ENCODE results near the gene PRKG1. TPM values are rescaled to one million over a fixed set of nuclear protein-coding genes. Genes with fewer than 3 reads are reported as not detected.

PRKG1 gene
- total and polyA plus RNA-seq, 2 donors (not counting 1 experiment from before 2014, with no cell fraction given): 45.8 to 71.8 TPM

DNA sequence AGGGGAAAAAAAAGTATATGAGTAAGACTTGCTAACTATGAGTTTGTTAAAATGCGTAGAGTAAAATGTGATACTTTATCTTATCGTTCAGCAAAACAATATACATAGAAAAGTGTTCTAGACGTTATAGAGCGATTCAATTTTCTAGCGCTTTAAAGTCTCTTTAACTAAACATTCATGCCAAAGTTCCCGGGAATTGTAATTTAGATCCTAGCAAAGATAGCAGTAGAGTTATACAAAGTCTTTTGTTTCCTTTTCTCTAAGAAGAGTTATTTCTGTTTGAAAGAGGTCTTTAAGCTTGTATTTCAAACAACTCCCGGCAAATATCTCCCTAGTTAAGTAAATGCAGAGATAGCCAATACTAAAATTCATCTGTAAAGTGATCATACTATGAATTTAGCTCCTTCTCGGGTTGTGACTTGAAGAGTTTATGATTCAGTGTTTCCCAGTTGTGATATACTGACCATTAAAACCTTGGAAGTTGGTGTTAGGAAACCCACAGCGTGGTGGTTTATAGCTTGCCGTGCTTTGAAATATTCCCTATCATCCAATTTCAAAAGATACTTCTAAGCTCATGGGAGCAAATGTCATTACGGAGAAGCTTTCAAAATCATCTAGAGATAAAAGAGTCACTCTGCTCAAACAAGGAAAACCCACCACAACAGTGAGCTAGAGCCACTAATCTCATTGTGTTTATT is 453.4 kb downstream of the PRKG1 start:
- Histone ChIP-seq H4K20me1 (ENCODE audit: control insufficient read depth, extremely low read depth, insufficient read depth, low read length) (no peaks in the 10 kb centered on the region), H3K4me3 (replicated peaks in 1 of 4; ENCODE audit: control extremely low read depth in 1 of 4, insufficient read depth in 1 of 4, low read depth in 3 of 4, low read length in 4 of 4) (peak overlapping the region in 1 of 4 experiments; percentile 6), H3K79me2 (ENCODE audit: control insufficient read depth, insufficient read depth, low read length) (no peaks in the 10 kb centered on the region), H3K27ac (ENCODE audit: insufficient read depth, low read length) (no peak overlapping the region), H3K9ac (ENCODE audit: insufficient read depth, low read length) (no peak overlapping the region), H3K4me2 (ENCODE audit: extremely low read depth, insufficient read depth, low read length) (peak overlapping the region; percentile 27), H3K36me3 (ENCODE audit: control insufficient read depth, insufficient read depth, low read length) (no peaks in the 10 kb centered on the region), H2AFZ (ENCODE audit: low read length) (no peak overlapping the region), H3K4me1 (ENCODE audit: control insufficient read depth, extremely low read depth, insufficient read depth, low read length) (peaks cover 2% of the 10 kb centered on the region), H3K27me3 (ENCODE audit: control insufficient read depth, insufficient read depth, low read length) (no peaks in the 10 kb centered on the region), H3K9me3 (ENCODE audit: control insufficient read depth, insufficient read depth, low read depth, low read length) (no peaks in the 10 kb centered on the region)
- no peak for TF ChIP-seq CTCF (conservative IDR thresholded peaks at IDR 0.05 in 1 of 2, IDR thresholded peaks at IDR 0.05 in 1 of 2; ENCODE audit: low read depth in 1 of 2, low read length in 2 of 2)
- TF ChIP-seq EZH2 (IDR thresholded peaks at IDR 0.05; ENCODE audit: low read length, missing control alignments): no peak
- peak in 1 of 2 donors; percentile 10 for DNase-seq (ENCODE audit: low read depth in 2 of 2)

- no peak overlapping the region for H3K4me2 ChIP-seq (ENCODE audit: extremely low read depth, insufficient read depth, low read length)
- no peak for TF ChIP-seq CTCF (conservative IDR thresholded peaks at IDR 0.05 in 1 of 2, IDR thresholded peaks at IDR 0.05 in 1 of 2; ENCODE audit: low read depth in 1 of 2, low read length in 2 of 2)
- TF ChIP-seq EZH2 (IDR thresholded peaks at IDR 0.05; ENCODE audit: low read length, missing control alignments): no peak
- H3K79me2 ChIP-seq (ENCODE audit: control insufficient read depth, insufficient read depth, low read length): no peaks in the 10 kb centered on the region
- DNase-seq (ENCODE audit: low read depth in 2 of 2): no peak
- no peaks in the 10 kb centered on the region for H4K20me1 ChIP-seq (ENCODE audit: control insufficient read depth, extremely low read depth, insufficient read depth, low read length)
- H3K9me3 ChIP-seq (ENCODE audit: control insufficient read depth, insufficient read depth, low read depth, low read length): no peaks in the 10 kb centered on the region
- H3K27ac ChIP-seq (ENCODE audit: insufficient read depth, low read length): no peak overlapping the region
- H3K27me3 ChIP-seq (ENCODE audit: control insufficient read depth, insufficient read depth, low read length): no peaks in the 10 kb centered on the region
- H3K4me1 ChIP-seq (ENCODE audit: control insufficient read depth, extremely low read depth, insufficient read depth, low read length): peaks cover 2% of the 10 kb centered on the region
- H2AFZ ChIP-seq (ENCODE audit: low read length): no peak overlapping the region
- no peak overlapping the region for H3K9ac ChIP-seq (ENCODE audit: insufficient read depth, low read length)
- no peaks in the 10 kb centered on the region for H3K36me3 ChIP-seq (ENCODE audit: control insufficient read depth, insufficient read depth, low read length)
- no peak overlapping the region for H3K4me3 ChIP-seq (replicated peaks in 1 of 4; ENCODE audit: control extremely low read depth in 1 of 4, insufficient read depth in 1 of 4, low read depth in 3 of 4, low read length in 4 of 4)
Observed at GRCh38 chr10:51528527-51528926, 454.2 kb downstream of the PRKG1 start.

DNA sequence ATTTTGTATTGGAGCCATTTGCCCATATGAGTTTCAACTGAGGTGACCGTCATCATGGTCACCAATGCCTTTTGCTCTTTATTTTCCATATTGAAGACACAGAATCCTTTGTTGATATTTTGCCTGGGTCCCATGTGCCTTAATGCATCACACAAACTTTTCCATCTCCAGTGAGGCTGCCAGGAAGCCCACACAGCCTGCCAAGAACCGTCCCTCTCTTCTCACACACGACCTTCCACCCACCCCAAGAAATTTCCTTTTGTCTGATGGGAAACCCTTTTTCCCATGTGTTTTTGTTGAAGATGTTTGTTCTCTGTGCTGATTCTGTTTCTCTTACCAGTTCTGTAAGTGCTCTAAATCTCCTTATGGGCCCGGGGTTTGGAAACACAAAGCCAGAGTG is 456.3 kb downstream of the PRKG1 start:
- no peak overlapping the region for H3K4me2 ChIP-seq (ENCODE audit: extremely low read depth, insufficient read depth, low read length)
- no peak for DNase-seq (ENCODE audit: low read depth in 2 of 2)
- no peaks in the 10 kb centered on the region for H3K4me1 ChIP-seq (ENCODE audit: control insufficient read depth, extremely low read depth, insufficient read depth, low read length)
- no peak overlapping the region for H3K9ac ChIP-seq (ENCODE audit: insufficient read depth, low read length)
- H3K27me3 ChIP-seq (ENCODE audit: control insufficient read depth, insufficient read depth, low read length): no peaks in the 10 kb centered on the region
- no peak overlapping the region for H2AFZ ChIP-seq (ENCODE audit: low read length)
- no peak overlapping the region for H3K4me3 ChIP-seq (replicated peaks in 1 of 4; ENCODE audit: control extremely low read depth in 1 of 4, insufficient read depth in 1 of 4, low read depth in 3 of 4, low read length in 4 of 4)
- H3K27ac ChIP-seq (ENCODE audit: insufficient read depth, low read length): no peak overlapping the region
- no peaks in the 10 kb centered on the region for H3K9me3 ChIP-seq (ENCODE audit: control insufficient read depth, insufficient read depth, low read depth, low read length)
- no peaks in the 10 kb centered on the region for H3K79me2 ChIP-seq (ENCODE audit: control insufficient read depth, insufficient read depth, low read length)
- TF ChIP-seq CTCF (conservative IDR thresholded peaks at IDR 0.05 in 1 of 2, IDR thresholded peaks at IDR 0.05 in 1 of 2; ENCODE audit: low read depth in 1 of 2, low read length in 2 of 2): no peak
- TF ChIP-seq EZH2 (IDR thresholded peaks at IDR 0.05; ENCODE audit: low read length, missing control alignments): no peak
- H3K36me3 ChIP-seq (ENCODE audit: control insufficient read depth, insufficient read depth, low read length): no peaks in the 10 kb centered on the region
- H4K20me1 ChIP-seq (ENCODE audit: control insufficient read depth, extremely low read depth, insufficient read depth, low read length): no peaks in the 10 kb centered on the region
